B cell (primary cell): ENCODE measurements around the gene ZC3H18. TPM values are rescaled to one million over a fixed set of nuclear protein-coding genes. Genes with fewer than 3 reads are reported as not detected.

Experiments used
- ATAC-seq: fragments of 200-7000 bp; cut with Tn5 transposase; one replicate; pipeline ENCODE4 v1.10.0; 2021; ENCODE audit warnings: low read depth, mild to moderate bottlenecking, moderate number of reproducible peaks, moderate library complexity
- CTCF ChIA-PET: fragments of 350-600 bp; sonication (Branson Sonifier 250); formaldehyde crosslinking; loops from one replicate; lab custom pipeline; 2021; ENCODE audit warnings: antibody characterized with exemption, inconsistent platforms; lab: Charles Lee
- POLR2A ChIA-PET: fragments of 350-600 bp; sonication (Branson Sonifier 250); formaldehyde crosslinking; loops from one replicate; lab custom pipeline; 2021; ENCODE audit warnings: antibody characterized with exemption; lab: Charles Lee
- DNase-seq: peaks from one replicate; pipeline ENCODE4 v3.0.0; 2013
- H2AFZ ChIP-seq: 2 replicates; pipeline ENCODE4 v1.6.1; 2012; ENCODE audit warnings: mild to moderate bottlenecking, low read depth, low read length; ENCODE audit not compliant: insufficient read depth, poor library complexity, severe bottlenecking
- H3K27ac ChIP-seq, 2 donors: 1 replicate in 1 of 2; 2 replicates in 1 of 2; pipeline ENCODE4 v1.5.1; 2012 to 2013; ENCODE audit warnings: low read length in 2 of 2, mild to moderate bottlenecking in 2 of 2, moderate library complexity in 1 of 2
- H3K27me3 ChIP-seq, 4 experiments: fragments of 200-600 bp in 1 of 4; sonication (generic) in 1 of 4; replicated peaks in 1 of 4; 1 replicate in 2 of 4; 2 replicates in 2 of 4; pipeline versions ENCODE4 v1.6.1 to v1.7.0; 2013 to 2016; ENCODE audit warnings: low read length in 3 of 4, mild to moderate bottlenecking in 2 of 4, mixed read lengths in 1 of 4, moderate library complexity in 1 of 4; ENCODE audit not compliant: insufficient read depth in 4 of 4, control insufficient read depth in 3 of 4; ENCODE audit errors: control extremely low read depth in 1 of 4
- H3K36me3 ChIP-seq, 2 experiments: replicated peaks in 1 of 2; 1 replicate in 1 of 2; 2 replicates in 1 of 2; pipeline versions ENCODE4 v1.6.1 to v1.7.1; 2013; ENCODE audit warnings: low read length in 1 of 2; ENCODE audit not compliant: insufficient read depth in 2 of 2, control insufficient read depth in 1 of 2; ENCODE audit errors: control extremely low read depth in 1 of 2, extremely low read depth in 1 of 2
- H3K4me1 ChIP-seq, 2 donors: fragments of 200-600 bp in 1 of 2; sonication (generic) in 1 of 2; 1 replicate in 1 of 2; 2 replicates in 1 of 2; pipeline versions ENCODE4 v1.5.1 to v1.6.1; 2013 to 2017; ENCODE audit warnings: low read length in 2 of 2; ENCODE audit not compliant: control insufficient read depth in 2 of 2, insufficient read depth in 2 of 2
- H3K4me2 ChIP-seq: replicated peaks from 2 replicates; pipeline ENCODE3; 2012; ENCODE audit warnings: mild to moderate bottlenecking, low read depth, low read length; ENCODE audit not compliant: poor library complexity, severe bottlenecking
- H3K4me3 ChIP-seq, 5 experiments: fragments of 200-600 bp in 1 of 5; sonication (generic) in 1 of 5; 1 replicate in 3 of 5; 2 replicates in 2 of 5; pipeline versions ENCODE4 v1.5.1 to v1.7.0; 2011 to 2016; ENCODE audit warnings: low read length in 4 of 5, mild to moderate bottlenecking in 4 of 5, low read depth in 2 of 5, control low read depth in 1 of 5, moderate library complexity in 1 of 5; ENCODE audit not compliant: insufficient read depth in 1 of 5; ENCODE audit errors: control extremely low read depth in 1 of 5, extremely low read depth in 1 of 5
- H3K79me2 ChIP-seq: fragments of 200-600 bp; sonication (generic); one replicate; pipeline ENCODE4 v1.6.0; 2016; ENCODE audit warnings: low read length; ENCODE audit not compliant: control insufficient read depth, insufficient read depth
- H3K9ac ChIP-seq: fragments of 200-600 bp; sonication (generic); 2 replicates; pipeline ENCODE4 v1.6.1; 2017; ENCODE audit warnings: mild to moderate bottlenecking, low read length, moderate library complexity
- H3K9me3 ChIP-seq, 3 donors: one replicate each; pipeline versions ENCODE4 v1.6.1 to v1.7.1; 2013; ENCODE audit warnings: low read length in 2 of 3; ENCODE audit not compliant: control insufficient read depth in 2 of 3, insufficient read depth in 1 of 3; ENCODE audit errors: control extremely low read depth in 1 of 3
- H4K20me1 ChIP-seq: 2 replicates; pipeline ENCODE4 v1.6.0; 2012; ENCODE audit warnings: mild to moderate bottlenecking, low read length; ENCODE audit not compliant: insufficient read depth, control insufficient read depth, poor library complexity, severe bottlenecking
- H3K27ac Mint-ChIP-seq: one replicate; pipeline ENCODE4 v1.8.0; 2021; ENCODE audit warnings: mixed read lengths
- H3K27me3 Mint-ChIP-seq: one replicate; pipeline ENCODE4 v1.8.0; 2021; ENCODE audit warnings: mixed read lengths
- H3K4me1 Mint-ChIP-seq: one replicate; pipeline ENCODE4 v1.8.0; 2021; ENCODE audit warnings: mixed read lengths
- H3K4me3 Mint-ChIP-seq: one replicate; pipeline ENCODE4 v1.8.0; 2021; ENCODE audit warnings: mixed read lengths
- H3K9me3 Mint-ChIP-seq: one replicate; pipeline ENCODE4 v1.8.0; 2022; ENCODE audit warnings: mixed read lengths; ENCODE audit not compliant: insufficient read depth
- EZH2 ChIP-seq: IDR thresholded peaks from 2 replicates; pipeline ENCODE4 v1.6.1; 2012; ENCODE audit warnings: borderline replicate concordance, low read depth, mild to moderate bottlenecking, moderate library complexity, low read length; ENCODE audit not compliant: insufficient read depth, poor library complexity, severe bottlenecking
- WGBS: methylation state at CpG from one replicate; pipeline ENCODE4 v1.1.5; 2013; ENCODE audit warnings: missing lambda C conversion rate; ENCODE audit not compliant: insufficient coverage; 5-methylcytosine and 5-hydroxymethylcytosine counted together
- intact Hi-C: fragments of 100-400 bp; cut with micrococcal nuclease; formaldehyde crosslinking; loops from one replicate; pipeline ENCODE4 v1.10.0; 2022
- polyA plus RNA-seq: library from polyadenylated mRNA; depleted of rRNA; stranded (reverse); fragments of >200 nt; gene quantifications from 2 replicates; pipeline ENCODE4 v1.2.3, GENCODE V29; 2012
- total RNA-seq, 2 donors: library from RNA; stranded (reverse); fragments of 120-200 nt in 1 of 2; gene quantifications; 1 replicate in 1 of 2; 2 replicates in 1 of 2; pipeline versions ENCODE4 v1.2.3 to v1.2.4, GENCODE V29; 2013 to 2022
- TF ChIP-seq, protein P1 (sequence below): fragments of 200-600 bp; IDR thresholded peaks from one replicate; pipeline ENCODE4 v1.8.0; 2022; ENCODE audit warnings: antibody characterized with exemption, mild to moderate bottlenecking

ZC3H18 gene
- total and polyA plus RNA-seq, 2 donors (not counting 1 experiment from before 2014, with no cell fraction given) = 40.4 to 74.2 TPM

DNA sequence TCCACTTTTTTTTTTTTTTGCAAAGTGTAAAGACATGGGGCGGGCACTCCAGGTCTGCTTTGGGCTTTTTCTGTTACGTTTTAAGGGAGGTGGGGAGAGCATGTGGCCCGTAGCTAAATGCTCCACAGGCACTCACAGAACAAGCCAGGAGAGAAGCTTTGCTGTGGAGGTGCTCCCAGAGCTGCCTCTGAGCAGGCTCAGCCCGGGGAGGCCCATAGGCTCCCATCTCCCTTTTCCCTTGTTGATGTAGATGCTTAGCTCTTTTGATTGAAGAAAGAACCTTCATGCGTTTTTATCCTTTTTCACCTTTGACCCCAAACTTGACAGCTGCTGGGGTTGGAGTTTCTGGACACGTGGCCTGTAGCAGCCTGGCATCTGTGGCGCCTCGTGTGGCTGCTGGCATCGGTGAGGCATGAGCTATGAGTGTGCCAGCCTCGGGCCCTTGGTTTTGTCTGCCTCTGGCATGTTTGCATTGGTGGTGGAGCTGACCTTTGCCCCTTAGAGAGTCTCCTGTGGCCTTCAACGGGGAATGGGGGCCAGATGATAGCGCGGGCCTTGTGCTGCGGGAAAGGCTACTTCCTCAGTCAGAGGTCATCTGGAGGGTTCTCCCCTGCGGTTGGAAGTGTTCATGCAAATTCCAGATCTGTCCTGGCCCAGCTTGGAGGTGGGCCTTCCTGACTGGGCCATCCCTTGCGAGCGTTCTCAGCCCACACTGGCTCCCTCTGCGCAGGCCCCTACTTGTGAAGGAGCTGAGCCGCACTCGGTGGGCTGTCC, 48.2 kb downstream of the ZC3H18 start:
- Histone ChIP-seq H3K9ac (no peak overlapping the region), H3K36me3 (peaks cover 0 to 52% of the 10 kb centered on the region in 2 experiments), H4K20me1 (peaks cover 86% of the 10 kb centered on the region), H3K9me3 (no peaks in the 10 kb centered on the region), H3K4me1 (no peaks in the 10 kb centered on the region), H3K4me2 (no peak overlapping the region), H3K79me2 (peaks cover 67% of the 10 kb centered on the region), H3K4me3 (no peak overlapping the region), H3K27me3 (no peaks in the 10 kb centered on the region), H2AFZ (no peak overlapping the region), H3K27ac (no peak overlapping the region)
- ChIA-PET CTCF (no interaction called here), POLR2A (no interaction called here)
- DNase-seq = no peak
- Mint-ChIP-seq H3K27ac (no peak overlapping the region), H3K4me1 (no peaks in the 10 kb centered on the region), H3K27me3 (no peaks in the 10 kb centered on the region), H3K9me3 (no peaks in the 10 kb centered on the region), H3K4me3 (no peak overlapping the region)
- ATAC-seq = no peak
- intact Hi-C loops = no loop called here
- no peak for TF ChIP-seq EZH2
- TF ChIP-seq, protein P1, sequence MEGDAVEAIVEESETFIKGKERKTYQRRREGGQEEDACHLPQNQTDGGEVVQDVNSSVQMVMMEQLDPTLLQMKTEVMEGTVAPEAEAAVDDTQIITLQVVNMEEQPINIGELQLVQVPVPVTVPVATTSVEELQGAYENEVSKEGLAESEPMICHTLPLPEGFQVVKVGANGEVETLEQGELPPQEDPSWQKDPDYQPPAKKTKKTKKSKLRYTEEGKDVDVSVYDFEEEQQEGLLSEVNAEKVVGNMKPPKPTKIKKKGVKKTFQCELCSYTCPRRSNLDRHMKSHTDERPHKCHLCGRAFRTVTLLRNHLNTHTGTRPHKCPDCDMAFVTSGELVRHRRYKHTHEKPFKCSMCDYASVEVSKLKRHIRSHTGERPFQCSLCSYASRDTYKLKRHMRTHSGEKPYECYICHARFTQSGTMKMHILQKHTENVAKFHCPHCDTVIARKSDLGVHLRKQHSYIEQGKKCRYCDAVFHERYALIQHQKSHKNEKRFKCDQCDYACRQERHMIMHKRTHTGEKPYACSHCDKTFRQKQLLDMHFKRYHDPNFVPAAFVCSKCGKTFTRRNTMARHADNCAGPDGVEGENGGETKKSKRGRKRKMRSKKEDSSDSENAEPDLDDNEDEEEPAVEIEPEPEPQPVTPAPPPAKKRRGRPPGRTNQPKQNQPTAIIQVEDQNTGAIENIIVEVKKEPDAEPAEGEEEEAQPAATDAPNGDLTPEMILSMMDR = no peak
- 95% methylated on average over 19 of the region's 20 CpGs for WGBS

DNA sequence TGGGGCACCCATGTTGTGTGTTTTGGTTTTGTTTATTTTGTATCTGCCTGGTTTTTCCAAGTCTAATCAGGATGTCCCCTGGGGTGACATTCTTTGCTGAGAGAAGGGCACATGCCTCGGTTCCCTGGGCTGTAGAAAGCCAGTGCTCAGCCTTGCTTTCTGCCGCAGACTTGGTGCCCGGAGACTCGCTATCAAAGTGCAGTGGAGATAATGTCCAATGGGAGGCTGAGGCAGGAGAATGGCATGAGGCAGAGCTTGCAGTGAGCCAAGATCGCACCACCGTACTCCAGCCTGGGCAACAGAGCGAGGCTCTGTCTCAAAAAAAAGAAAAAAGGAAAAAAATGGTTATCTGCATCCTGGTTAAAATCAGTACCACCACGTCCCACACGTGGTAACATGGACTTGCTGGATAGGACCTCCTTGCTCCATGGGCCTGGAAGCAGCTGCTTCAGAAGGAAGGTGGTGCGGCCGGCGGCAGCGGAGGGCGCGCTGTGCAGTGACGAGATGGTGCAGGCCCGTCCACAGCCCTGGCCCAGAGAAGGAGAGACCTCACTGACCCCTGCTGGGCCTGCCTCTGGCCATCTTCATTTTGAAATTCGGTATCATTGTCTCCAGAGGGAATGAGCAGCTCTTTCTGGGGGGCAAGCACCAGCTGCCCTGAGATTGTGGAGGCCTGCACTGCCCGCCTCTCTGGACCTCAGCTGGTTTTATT, 48.9 kb downstream of the ZC3H18 start:
- Histone ChIP-seq H3K9me3 (no peaks in the 10 kb centered on the region), H3K27me3 (no peaks in the 10 kb centered on the region), H3K79me2 (peaks cover 61% of the 10 kb centered on the region), H4K20me1 (peaks cover 86% of the 10 kb centered on the region), H3K4me1 (no peaks in the 10 kb centered on the region), H3K4me3 (no peak overlapping the region), H3K4me2 (no peak overlapping the region), H3K9ac (no peak overlapping the region), H3K27ac (no peak overlapping the region), H2AFZ (no peak overlapping the region), H3K36me3 (peaks cover 0 to 54% of the 10 kb centered on the region in 2 experiments)
- POLR2A ChIA-PET = interaction anchor here (0.6 to 1.8 kb wide), 2 partner anchors 11 to 14 kb away, joined by 4 to 6 read pairs; no protein-coding TSS in a partner anchor
- CTCF ChIA-PET = no interaction called here
- H3K4me3 Mint-ChIP-seq = no peak overlapping the region
- no peaks in the 10 kb centered on the region for H3K9me3 Mint-ChIP-seq
- DNase-seq (no peak), ATAC-seq (no peak)
- H3K27me3 Mint-ChIP-seq = no peaks in the 10 kb centered on the region
- TF ChIP-seq, protein P1 = no peak
- no peak for TF ChIP-seq EZH2
- intact Hi-C loops = no loop called here
- H3K27ac Mint-ChIP-seq = no peak overlapping the region
- no peaks in the 10 kb centered on the region for H3K4me1 Mint-ChIP-seq
- WGBS = 97% methylated on average over 19 of the region's 19 CpGs
